Esophagus squamous epithelium (tissue), 4 donors: ENCODE measurements around the gene SHF.

Experiments used
- POLR2A ChIP-seq, 4 donors: fragments of 450-650 bp; IDR thresholded peaks; one replicate each; pipeline ENCODE4 v1.6.1; 2017; ENCODE audit warnings: antibody characterized with exemption in 4 of 4, mild to moderate bottlenecking in 4 of 4, moderate library complexity in 3 of 4
- TF ChIP-seq, protein P1 (sequence below), 6 experiments: fragments of 450-650 bp in 4 of 6; fragments of 200-600 bp in 2 of 6; sonication (generic) in 2 of 6; IDR thresholded peaks; one replicate each; pipeline ENCODE4 v1.5.1; 2016 to 2019; ENCODE audit warnings: antibody characterized with exemption in 6 of 6, mild to moderate bottlenecking in 4 of 6, moderate library complexity in 4 of 6

DNA sequence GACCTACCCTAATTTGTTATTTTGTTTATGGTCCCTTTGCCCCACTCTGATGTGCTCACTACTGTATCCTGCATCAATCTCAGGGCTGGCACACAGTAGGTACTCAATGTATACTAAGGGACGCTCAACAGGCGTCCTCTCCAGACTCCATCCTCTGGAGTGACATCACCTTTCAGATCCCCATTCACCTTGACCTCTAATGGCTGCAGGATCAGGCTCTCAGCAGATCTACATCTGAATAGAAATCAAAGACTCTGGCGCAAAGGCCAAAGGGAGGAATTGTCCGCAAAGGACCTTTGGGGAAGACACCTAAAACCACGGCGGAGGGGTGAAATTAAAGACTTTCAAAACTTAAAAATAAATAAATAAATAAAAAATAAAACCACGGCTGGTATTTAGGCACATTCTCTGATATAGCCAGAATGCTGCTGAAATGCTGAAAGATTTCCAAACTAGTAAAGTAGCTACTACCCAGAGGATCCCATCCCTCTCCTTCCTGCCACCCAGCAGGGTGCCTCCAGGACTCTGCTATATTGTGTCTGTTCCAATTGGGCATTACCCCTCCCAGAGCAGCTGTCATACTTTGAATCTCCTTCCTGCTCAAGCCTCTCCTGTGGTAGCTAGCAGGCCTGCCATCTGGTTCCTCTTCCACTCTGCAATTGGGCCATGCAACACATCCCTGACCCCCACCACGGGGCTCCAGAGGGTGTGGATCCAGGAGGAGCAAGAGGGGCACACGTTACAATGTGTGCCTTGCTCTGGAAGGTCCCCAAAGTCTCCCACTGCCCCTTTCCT, 6.1 kb downstream of the SHF start:
- no peak for TF ChIP-seq POLR2A (IDR thresholded peaks at IDR 0.05)
- TF ChIP-seq, protein P1, sequence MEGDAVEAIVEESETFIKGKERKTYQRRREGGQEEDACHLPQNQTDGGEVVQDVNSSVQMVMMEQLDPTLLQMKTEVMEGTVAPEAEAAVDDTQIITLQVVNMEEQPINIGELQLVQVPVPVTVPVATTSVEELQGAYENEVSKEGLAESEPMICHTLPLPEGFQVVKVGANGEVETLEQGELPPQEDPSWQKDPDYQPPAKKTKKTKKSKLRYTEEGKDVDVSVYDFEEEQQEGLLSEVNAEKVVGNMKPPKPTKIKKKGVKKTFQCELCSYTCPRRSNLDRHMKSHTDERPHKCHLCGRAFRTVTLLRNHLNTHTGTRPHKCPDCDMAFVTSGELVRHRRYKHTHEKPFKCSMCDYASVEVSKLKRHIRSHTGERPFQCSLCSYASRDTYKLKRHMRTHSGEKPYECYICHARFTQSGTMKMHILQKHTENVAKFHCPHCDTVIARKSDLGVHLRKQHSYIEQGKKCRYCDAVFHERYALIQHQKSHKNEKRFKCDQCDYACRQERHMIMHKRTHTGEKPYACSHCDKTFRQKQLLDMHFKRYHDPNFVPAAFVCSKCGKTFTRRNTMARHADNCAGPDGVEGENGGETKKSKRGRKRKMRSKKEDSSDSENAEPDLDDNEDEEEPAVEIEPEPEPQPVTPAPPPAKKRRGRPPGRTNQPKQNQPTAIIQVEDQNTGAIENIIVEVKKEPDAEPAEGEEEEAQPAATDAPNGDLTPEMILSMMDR (IDR thresholded peaks at IDR 0.05), result no peak
